A673 (cell line): ENCODE data around the gene PTPN14.

Experiments used
- EZH2 ChIP-seq: fragments of 200-600 bp; sonication (generic); IDR thresholded peaks from 2 replicates; pipeline ENCODE4 v1.6.1; 2017; ENCODE audit warnings: borderline replicate concordance, low read depth, mild to moderate bottlenecking, mixed read lengths, antibody characterized with exemption, low read length; ENCODE audit not compliant: poor library complexity, severe bottlenecking
- TF ChIP-seq, protein P1 (sequence below): fragments of 300-800, 200-600 bp; sonication (generic); conservative IDR thresholded peaks from 2 replicates; pipeline ENCODE4 v1.5.1; 2017; ENCODE audit warnings: low read depth, mild to moderate bottlenecking, antibody characterized with exemption, low read length, moderate library complexity, mixed read lengths

DNA sequence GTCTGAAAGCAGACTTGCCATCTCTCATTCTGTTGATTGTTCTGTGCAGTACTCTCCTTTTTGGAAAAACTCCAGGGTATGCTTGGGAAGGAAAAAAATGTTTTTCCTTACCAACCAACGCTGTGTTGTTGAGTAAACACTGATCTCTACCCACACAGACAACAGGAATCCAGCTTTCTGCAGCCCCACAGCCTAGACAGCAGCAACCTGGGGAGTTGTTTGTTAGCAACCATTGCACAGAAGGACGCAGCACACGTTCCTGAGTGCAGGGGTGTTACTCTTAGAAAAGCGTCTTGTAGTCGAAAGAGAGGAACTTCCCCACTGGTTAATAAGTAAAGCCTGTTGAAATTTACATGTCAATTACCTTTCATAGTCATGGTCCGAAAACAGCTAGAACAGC lies 213.9 kb downstream of the PTPN14 start:
- TF ChIP-seq, protein P1, sequence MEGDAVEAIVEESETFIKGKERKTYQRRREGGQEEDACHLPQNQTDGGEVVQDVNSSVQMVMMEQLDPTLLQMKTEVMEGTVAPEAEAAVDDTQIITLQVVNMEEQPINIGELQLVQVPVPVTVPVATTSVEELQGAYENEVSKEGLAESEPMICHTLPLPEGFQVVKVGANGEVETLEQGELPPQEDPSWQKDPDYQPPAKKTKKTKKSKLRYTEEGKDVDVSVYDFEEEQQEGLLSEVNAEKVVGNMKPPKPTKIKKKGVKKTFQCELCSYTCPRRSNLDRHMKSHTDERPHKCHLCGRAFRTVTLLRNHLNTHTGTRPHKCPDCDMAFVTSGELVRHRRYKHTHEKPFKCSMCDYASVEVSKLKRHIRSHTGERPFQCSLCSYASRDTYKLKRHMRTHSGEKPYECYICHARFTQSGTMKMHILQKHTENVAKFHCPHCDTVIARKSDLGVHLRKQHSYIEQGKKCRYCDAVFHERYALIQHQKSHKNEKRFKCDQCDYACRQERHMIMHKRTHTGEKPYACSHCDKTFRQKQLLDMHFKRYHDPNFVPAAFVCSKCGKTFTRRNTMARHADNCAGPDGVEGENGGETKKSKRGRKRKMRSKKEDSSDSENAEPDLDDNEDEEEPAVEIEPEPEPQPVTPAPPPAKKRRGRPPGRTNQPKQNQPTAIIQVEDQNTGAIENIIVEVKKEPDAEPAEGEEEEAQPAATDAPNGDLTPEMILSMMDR: no peak
- TF ChIP-seq EZH2: no peak
